ENCODE results near the gene CDX1. TPM values are rescaled to one million over a fixed set of nuclear protein-coding genes. Genes with fewer than 3 reads are reported as not detected.
"Not testable (repeated sequence)": the region's sequence is repeated elsewhere in the genome, so short reads cannot be mapped to it uniquely, and the experiment has no call there.

The CDX1 gene
- total RNA-seq, 1 donor from 2014 or later: 0.49 TPM

GRCh38 chr5:150233706-150234105 lies 67.1 kb downstream of the CDX1 start:
- DNase-seq: not testable (repeated sequence)

Other genes with a start within 250 kb of the CDX1 start
- not detected for gene PDE6A, start 222.0 kb upstream of the CDX1 start, total RNA-seq
- gene SLC26A2, start 206.0 kb upstream of the CDX1 start, total RNA-seq: 17.6 TPM
- gene TIGD6, start 166.1 kb upstream of the CDX1 start, total RNA-seq: 3.4 TPM
- 26.9 TPM for gene HMGXB3, start 166.0 kb upstream of the CDX1 start, total RNA-seq
- gene CSF1R, start 80.2 kb upstream of the CDX1 start, total RNA-seq: 21.2 TPM
- 90.9 TPM for gene PDGFRB, start 10.9 kb upstream of the CDX1 start, total RNA-seq
- gene SLC6A7, start 23.3 kb downstream of the CDX1 start, total RNA-seq: not detected
- 4.0 TPM for gene CAMK2A, start 123.0 kb downstream of the CDX1 start, total RNA-seq
- gene ARSI, start 136.1 kb downstream of the CDX1 start, total RNA-seq: 2.6 TPM
- 11.9 TPM for gene TCOF1, start 190.9 kb downstream of the CDX1 start, total RNA-seq
- gene CD74, start 246.1 kb downstream of the CDX1 start, total RNA-seq: 194 TPM

Data from skin of body (tissue), 2 donors.